Measurements from ENCODE around the gene JAML. TPM values are rescaled to one million over a fixed set of nuclear protein-coding genes. Genes with fewer than 3 reads are reported as not detected.

Gene JAML
- total RNA-seq, 1 experiment from 2014 or later = 0.30 TPM

- no peak overlapping the region for H2AFZ ChIP-seq (ENCODE audit: low read depth, low read length, poor library complexity, severe bottlenecking)
- DNase-seq (ENCODE audit: low read depth, low spot score) (no peak), ATAC-seq (no peak)
- TF ChIP-seq ZNF274 (IDR thresholded peaks at IDR 0.05; ENCODE audit: low read depth, low read length) (no peak), JUND (IDR thresholded peaks at IDR 0.05) (no peak), MAX (IDR thresholded peaks at IDR 0.05) (no peak), ELF1 (IDR thresholded peaks at IDR 0.05; ENCODE audit: borderline replicate concordance, low read depth) (no peak), POLR2A (IDR thresholded peaks at IDR 0.05; ENCODE audit: borderline replicate concordance, extremely low read depth, insufficient read depth, insufficient read length) (no peak), REST (IDR thresholded peaks at IDR 0.05; ENCODE audit: low read depth) (no peak), SRF (IDR thresholded peaks at IDR 0.05; ENCODE audit: low read depth) (no peak), CEBPB (IDR thresholded peaks at IDR 0.05; ENCODE audit: low read depth) (no peak)
- H3K4me1 ChIP-seq (ENCODE audit: control insufficient read depth in 1 of 2, insufficient read depth in 2 of 2, low read length in 2 of 2) = no peaks in the 10 kb centered on the region
- H3K79me2 ChIP-seq (ENCODE audit: insufficient read depth, low read length) = no peaks in the 10 kb centered on the region
- H3K27ac ChIP-seq (ENCODE audit: low read depth, low read length) = no peak overlapping the region
- intact Hi-C loops (cut with micrococcal nuclease) = no loop called here
- CTCF ChIA-PET = interaction anchor here (2.6 kb wide), 1 partner anchor 12 kb away, joined by 9 read pairs; no protein-coding TSS in a partner anchor
- no peak overlapping the region for H3K4me2 ChIP-seq (ENCODE audit: low read length)
- H3K4me3 ChIP-seq (replicated peaks in 1 of 2; ENCODE audit: low read depth in 1 of 2, low read length in 2 of 2) = no peak overlapping the region
- no TSS peak for BruUV-seq (replicated peaks)
- POLR2A ChIA-PET = no interaction called here
- no peaks in the 10 kb centered on the region for H4K20me1 ChIP-seq (ENCODE audit: insufficient read depth)
- no peaks in the 10 kb centered on the region for H3K9me2 ChIP-seq (ENCODE audit: insufficient read depth)
- H3K9me3 ChIP-seq (ENCODE audit: control insufficient read depth in 1 of 2, insufficient read depth in 1 of 2, low read depth in 1 of 2, low read length in 2 of 2) = no peaks in the 10 kb centered on the region
- H3K9ac ChIP-seq (ENCODE audit: low read length) = no peak overlapping the region
- RAD21 ChIA-PET (ENCODE audit: low non-redundant PET in 1 of 2, low total read pairs in 2 of 2, uncharacterized antibody in 2 of 2, unreplicated experiment in 2 of 2) = no interaction called here
- no peaks in the 10 kb centered on the region for H3K36me3 ChIP-seq (ENCODE audit: control insufficient read depth in 1 of 2, insufficient read depth in 2 of 2, low read length in 2 of 2)
- peaks cover 16% of the 10 kb centered on the region; the same call in 1 of the 2 replicates for H3K27me3 ChIP-seq (ENCODE audit: insufficient read depth, low read length)
Measured at GRCh38 chr11:118210323-118210722, 14.5 kb downstream of the JAML start.
